NOMO-1 treated with dmso at 0.1 percent for 144 hours (cell line): ENCODE results near the gene NF2.

Experiments used
- DNase-seq: peaks from one replicate; lab custom pipeline; 2025; ENCODE audit not compliant: unreplicated experiment; lab: John Stamatoyannopoulos, UW

Gene NF2

DNA sequence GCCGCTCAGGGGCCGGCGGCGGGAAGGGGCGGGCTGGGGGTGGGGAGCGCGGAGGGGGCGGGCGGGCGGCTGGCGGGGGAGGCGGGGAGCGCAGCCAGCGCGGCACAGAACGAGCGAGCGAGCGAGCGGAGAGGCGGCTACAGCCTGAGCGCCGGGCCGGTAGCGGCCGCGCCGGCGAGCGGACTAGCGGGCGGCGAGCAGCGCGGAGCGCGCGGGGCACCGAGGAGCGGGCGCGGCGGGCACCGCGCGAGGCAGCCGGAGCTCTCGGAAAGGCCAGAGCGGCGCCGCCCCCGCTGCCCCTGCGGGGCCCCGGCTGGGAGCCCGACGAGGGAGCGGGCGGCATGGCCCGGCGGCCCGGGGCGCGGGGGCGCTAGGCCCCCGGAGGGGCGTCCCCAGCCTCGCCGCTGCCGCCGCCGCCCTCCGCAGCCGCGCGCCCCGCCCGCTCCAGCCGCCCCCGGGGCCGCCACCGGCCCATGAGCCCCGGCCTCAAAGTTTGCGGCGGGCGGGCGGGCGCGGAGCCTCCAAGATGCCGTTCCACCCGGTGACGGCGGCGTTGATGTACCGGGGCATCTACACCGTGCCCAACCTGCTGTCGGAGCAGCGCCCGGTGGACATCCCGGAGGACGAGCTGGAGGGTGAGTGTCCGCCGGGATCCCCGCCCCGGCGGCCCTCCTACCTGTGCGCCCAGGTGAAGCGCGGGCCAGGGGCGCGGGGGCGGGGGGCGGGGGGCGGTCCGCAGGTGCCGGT, 116.6 kb downstream of the NF2 start, which contains the start of gene CABP7:
CABP7 (plus strand) TSS at position 105 of the 747 bp plus-strand sequence; CDS start at position 527, 422 bp downstream.
- DNase-seq: no peak

DNA sequence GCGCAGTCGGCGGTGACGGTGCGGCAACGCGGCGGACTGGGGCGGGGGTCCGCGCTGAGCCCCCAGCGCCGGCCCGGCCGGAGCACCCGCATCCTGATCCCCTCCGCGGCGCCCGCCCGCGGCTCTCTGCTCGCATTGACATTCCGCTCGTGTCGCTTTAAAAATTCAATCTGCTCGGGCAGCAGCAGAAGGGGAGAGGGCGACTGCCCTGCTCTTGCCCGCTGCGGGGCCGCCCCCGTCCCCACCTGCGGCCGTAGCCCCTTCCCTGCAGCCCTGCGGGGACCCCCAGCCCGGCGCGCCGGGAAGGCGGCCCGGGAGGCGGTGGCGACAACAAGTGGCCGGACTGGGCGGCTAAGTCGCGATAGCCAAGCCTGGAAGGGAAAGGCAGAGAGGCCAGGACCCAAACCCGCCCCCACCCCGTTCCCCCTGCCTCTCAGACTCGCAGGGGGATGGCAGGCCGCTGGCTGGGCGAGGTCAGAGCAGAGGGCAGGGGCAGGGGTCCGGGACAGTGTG, 117.4 kb downstream of the NF2 start:
- DNase-seq: no peak

DNA sequence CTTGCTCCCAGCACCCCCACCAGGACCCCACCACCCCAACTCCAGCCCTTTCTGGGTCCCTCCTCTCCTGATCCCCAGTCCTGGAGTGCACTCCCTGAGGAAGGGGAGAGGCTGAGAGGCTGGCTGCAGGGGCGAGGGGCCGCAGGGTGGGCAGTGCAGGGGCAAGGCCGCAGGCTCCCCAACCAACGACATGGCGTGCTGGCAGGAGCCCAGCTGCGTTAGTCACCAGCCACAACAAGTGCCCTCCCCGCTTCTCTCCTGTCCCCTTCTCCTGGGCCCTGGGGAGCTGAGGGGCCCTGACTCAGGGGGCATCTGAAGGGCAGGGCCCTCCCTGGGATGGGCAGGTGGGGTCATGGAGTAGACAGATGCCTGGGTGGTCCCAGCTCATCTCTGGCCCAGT, 118.7 kb downstream of the NF2 start:
- DNase-seq: no peak

DNA sequence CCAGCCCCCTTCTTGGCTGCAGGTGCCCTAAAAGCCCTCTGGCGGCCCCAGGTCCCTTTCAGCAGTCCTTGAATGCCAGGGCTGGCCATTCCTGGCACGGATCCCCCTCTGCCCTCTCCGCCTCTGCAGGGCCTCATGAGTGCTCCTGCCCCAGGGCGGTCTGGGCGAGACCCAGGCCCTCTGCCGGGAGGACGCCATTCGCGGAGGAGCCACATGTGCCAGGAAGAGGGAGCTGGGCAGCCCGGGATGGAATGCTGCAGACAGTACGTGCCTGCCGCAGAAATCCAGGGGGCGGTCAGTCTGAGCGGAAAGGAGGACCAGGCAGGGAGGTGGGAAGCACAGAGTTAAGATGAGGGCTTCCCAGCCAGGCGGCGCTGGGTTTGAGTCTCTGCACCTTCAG, 119.2 kb downstream of the NF2 start:
- no peak for DNase-seq

DNA sequence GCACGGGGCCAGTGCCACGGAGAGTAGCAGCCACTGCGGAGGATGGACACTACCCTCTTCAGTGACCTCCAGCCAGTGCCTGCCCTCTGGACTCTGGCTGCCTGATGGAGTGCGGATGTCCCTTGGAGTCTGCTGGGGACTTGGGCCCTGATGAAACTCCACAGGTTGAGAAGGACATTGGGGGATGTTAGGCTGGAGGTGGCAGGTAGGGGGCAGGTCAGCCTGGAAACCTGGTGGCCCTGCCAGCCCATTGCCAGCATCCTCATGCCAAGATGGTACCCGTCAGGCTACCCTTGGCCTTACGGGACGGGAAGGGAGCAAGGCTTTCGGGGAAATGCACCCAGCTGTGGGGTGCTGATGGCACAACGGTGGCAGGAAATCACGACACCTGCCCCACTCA, 120.3 kb downstream of the NF2 start:
- DNase-seq: no peak

DNA sequence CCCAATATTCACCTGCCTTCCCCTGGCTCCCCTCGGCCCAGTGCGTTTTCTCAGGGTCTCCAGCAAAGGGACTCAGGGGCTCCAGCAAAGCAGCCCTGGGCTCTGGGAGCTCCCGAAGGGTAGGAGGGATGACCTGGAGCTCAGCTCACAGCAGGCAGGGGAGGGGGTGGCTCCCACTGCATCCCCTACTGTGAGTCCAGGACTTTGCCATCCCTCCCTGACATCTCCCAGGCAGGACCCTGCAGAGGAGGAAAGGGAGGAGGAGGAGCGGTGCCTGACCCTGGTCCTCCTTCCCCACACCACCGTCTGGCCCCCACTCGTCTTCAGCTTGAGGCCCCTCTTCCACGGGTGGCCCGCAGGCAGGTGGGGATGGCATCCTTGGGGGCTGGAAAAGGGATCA, 121.4 kb downstream of the NF2 start:
- no peak for DNase-seq

DNA sequence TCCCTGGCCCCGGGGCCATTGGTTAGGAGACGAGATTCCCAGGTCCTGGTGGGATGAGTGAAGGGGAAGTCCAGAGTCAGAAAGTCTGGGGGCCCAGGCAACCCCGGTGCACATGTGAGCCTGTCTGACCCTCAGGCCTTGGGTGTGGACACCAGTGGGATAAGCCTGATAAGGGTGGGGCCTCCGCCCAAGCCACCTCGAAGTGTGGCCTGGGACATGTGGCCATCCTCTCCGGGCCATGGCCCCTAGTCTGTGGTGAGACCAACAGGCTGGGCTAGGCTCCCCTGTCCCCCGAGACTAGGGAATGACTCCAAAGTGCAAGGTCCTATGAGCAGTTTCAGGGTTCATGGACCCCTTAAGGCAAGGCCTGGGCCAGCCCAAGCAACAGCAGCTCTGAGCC, 122.7 kb downstream of the NF2 start:
- DNase-seq: no peak

DNA sequence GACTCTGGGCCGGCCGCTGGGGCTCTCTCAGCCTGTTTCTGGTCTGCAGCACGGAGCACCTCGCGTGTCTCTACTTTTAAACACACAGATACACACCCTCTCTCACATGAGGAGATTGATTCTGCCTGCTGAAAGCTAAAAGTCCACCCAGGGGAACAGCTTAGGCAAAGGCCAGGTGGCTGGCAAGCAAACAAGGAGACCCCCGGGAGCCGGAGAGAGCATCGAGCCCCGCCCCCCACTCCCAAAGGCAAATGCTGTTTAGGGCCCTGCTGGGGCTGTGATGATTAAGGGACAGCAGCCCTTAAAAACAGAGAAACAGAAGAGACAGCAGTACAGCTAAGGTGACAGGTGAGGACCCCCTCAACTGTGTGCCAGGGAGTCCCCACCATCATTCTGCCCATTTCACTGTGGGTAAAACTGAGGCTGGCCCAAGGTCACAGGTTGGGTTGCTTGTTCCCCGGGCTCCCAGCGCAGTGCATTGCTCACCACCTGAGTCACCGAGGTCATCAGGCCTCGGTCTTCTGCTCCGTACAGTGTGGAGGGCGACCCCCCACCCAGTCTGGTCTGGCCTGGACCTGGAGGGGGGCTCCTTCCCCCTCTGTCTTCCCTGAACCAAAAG, 123.2 kb downstream of the NF2 start:
- no peak for DNase-seq

DNA sequence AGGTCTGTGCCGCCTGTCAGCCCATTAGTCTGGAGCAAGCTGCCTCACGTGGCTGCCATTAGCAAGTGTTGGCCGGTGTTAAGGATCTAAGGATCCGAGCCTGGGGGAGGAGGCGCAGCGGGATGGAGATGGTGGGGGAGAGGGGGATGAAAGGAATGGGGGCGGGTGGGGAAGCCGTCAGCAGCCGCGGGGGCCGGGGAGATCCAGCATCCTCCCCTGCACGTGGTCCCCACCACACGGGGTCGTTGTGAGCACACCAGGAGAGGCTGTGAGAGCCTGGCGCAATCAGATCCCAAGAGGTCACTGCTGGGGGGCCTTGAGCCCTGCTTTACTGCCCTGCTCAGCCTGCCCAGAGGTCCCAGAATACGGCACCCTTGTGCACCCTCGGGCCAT, 123.7 kb downstream of the NF2 start:
- DNase-seq: no peak

DNA sequence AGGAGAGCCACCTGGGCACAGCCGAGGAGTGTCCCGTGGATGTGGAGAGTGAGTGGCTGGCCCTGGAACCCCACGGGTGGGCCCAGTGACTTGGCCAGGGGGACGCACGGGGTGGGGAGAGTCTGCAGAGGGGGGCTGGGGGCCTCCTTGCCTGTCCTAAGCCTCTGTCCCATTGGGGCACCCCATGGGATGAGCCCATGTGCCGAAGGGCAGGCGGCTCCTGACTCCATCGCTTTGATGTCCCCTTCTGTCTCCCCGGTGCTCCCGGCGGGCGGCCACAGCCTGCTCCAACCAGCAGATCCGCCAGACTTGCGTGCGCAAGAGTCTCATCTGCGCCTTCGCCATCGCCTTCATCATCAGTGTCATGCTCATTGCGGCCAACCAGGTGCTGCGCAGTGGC, 125.7 kb downstream of the NF2 start:
- DNase-seq: no peak

DNA sequence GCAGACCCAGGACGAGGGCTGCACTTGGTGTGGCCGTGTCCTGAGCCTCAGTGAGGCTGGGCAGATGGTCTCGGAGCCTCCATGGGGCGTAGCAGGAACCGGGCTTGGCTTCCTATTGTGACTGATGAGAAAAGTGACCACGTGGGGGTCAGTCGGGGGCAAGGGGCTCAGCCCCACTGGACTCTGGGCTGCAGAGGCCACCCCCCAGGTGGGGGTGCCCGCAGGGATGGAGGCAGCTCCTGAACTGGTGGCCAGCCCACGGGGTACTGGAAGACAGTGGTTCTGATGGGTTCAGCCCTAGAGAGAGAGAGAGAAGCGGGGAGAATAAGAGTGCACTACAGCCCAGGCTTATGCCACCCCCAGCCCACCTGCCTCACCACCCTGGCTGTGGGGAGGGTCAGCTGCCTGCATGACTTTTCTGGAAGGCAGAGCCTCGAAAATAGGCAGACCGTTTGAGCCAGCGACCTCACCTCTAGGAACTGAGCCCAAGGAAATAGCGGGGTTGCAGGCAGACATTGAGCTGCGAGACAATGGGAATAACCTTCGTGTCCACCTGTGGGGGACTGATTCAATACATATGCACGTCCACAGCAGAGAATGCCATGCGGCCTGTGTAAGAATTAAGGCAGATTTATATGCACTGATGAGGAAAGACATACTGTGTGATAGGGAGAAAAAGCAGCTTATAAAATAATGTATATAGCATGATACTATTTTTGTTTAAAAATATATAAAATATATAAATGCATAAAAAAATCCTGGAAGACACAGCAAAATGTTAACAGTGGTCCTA, 127.8 kb downstream of the NF2 start:
- DNase-seq: no peak

DNA sequence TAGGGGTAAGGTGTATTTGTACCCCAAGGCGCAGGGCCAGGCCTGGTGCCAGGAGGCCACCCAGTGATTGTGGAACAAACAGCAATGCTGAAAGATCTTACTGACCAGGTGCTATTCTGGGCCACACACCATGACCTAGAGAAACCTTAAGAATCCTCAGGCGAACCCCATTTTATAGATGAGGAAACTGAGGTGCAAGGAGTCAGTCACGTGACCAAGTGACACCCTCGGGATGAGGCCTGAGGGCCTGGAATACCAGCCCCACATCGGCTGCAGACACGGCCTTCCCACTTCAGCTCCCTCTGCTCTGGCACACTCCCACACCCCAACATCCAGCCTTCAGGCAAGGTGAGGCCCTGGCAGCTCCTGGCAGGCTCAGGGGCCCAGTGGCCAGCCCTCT, 129.4 kb downstream of the NF2 start:
- DNase-seq: no peak

DNA sequence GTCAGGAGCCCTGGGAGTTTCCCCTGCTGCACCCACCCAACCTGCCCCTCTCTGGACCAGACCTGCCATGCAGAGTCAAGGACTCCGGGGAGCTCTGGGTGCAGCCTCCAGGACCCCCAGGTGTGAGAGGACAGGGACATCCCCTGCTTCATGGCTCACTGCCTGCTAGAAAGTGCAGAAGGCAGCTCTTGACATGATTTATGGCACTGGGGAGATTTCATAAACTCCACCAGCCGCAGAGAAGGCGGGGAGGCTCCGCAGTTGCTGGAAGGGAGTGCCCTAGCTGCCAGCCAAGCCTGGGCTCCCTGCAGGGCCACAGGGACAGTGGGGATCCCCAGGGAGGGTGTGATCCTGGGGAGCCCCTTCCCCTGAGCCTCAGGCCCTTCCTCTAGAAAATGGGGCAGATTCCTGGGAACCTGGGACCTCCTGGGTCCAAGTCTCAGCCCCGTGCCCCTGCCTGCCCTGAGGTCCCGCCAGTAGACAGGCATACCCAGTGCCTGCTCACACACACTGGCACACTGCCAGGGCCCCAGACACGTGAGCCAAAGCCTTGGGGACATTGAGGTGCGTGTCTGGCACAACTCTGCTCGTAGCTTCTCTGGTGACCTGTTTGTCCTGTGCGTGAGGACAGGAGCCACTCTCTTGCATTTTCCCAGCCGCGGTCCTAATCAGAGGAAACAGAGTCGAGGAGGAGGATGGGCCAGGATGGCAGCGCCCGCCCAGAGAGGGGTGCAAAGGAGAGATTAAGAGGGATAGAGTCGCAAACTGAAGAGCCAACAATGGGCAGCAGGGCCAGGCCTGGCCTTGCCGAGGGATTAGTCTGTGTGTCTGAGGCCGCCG, 130.1 kb downstream of the NF2 start:
- peak; percentile 70 for DNase-seq

DNA sequence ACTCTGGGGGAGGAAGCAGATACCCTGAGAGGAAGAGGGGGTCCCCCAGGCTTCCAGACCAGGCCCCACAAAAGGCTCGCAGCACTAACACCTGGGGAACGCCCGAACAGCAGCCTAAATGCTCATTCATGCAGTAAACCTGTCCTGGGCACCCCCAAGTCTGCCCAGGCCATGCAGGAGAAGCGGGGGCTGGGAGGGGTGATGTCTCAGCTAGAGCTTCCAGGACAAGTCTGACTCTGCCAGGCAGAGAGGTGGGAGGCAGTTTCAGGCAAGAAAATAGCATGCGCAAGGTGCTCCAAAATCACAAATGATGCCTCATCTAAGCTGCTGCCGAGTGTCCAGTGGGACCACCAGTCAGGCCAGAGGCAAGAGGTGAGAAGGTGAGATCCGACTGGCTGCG, 131.0 kb downstream of the NF2 start:
- no peak for DNase-seq

DNA sequence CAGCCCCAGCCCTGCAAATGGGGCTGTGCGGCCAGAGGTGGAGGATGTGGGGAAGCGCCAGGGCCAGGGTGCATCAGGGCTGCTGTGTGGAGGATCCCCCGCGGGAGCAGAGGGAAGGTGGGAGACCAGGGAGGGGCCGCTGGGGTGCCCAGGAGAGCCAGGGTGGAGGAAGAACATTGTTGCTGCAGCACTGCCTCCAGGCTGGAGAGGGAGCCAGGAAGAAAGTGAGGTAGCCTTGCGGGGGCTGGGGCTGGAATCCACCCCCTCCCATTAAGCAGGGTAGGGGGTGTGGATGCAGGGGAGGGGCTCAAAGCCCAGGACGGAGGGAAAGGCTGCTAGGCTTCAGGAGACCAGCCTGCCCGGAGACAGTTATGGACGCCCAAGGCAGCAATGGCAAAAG, 131.4 kb downstream of the NF2 start:
- no peak for DNase-seq

DNA sequence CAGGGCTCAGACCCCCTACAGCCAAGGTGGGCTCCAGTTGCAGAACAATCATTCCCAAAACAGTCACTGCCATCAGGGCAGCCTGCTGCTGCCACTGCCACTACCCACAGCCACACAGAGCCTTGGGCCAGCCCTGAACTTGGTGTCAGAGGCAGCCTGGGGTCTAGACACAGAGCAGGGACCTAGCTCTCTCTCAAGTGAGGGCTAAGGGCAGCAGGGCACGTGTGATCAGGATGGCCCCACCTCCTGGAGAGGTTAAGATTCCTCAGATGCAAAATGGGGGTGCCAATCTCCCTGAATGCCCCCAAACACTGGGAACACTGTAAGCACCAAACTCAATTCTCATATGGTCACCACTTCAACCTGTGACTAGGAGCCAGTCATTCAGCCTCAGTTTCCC, 132.0 kb downstream of the NF2 start:
- DNase-seq: no peak

DNA sequence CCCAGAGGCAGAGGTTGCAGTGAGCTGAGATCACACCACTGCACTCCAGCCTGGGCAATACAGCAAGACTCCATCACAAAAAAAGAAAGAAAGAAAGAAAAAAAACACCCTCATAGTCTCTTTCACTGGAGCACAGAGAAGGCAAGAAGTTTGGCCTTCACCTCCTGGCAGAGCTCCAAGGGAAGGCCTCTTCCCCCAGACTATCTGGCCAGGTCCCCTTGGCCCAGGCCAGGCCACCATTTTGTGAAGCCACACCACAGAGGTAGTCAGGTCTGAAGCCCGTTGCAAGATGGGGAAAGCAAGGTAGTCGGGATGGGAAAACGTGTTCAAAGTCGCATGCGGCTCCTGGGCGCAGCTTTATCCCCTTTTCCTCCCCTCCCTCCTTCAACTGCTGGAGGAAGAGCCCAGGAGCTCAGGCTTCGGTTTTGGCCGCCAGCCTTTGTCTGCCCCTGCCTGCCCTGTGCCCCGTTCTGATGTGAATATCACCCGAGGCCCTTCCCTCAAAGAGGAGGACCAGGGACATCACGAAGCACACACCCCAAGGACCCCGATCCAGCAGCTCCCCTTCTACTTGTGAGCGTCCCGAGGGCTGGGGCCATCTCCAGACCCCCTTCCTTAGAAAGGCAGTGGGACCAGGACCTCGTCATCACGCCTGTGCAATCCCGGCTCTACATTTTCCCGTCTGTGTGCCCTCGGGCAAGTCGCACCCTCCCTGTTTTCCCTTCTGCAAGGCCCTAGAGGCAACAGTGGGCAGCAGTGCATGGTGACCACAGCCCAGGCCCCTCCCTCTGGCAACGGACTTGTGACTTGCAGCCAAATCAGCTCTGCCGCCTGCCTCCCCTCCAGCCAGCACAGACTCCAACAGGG, 134.1 kb downstream of the NF2 start:
- no peak for DNase-seq

DNA sequence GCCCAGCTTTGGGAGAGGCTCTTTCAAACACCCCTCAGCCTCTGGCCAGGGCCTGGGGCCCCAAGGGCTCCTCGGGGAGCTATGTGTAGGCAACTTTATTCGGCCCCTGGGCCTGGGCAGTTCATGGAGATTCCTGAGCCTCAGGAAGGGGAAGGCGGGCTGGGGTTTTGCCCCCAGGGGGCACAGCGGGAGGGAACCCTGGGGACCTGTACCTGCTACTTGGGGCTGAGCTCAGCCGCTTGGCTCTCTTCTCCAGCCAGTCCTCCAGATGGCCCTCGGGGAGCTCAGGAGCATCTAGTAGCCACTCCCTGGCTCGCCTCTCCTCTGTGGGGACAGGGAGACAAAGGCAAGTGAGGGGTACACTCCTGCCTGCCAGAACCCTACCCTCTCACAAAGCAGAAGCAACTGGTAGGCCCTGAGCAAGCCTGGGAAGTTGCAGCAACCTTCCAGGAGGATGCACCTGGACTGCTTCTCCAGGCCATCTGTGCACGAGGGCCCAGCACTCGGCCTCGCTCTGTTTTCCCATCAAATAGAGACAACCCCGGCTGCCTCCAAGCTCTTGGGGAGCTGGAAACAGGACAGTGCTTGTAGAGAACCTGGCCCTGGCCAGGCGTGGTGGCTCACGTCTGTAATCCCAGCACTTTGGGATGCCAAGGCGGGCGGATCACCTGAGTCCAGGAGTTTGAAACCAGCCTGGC, 134.8 kb downstream of the NF2 start:
- DNase-seq: no peak

DNA sequence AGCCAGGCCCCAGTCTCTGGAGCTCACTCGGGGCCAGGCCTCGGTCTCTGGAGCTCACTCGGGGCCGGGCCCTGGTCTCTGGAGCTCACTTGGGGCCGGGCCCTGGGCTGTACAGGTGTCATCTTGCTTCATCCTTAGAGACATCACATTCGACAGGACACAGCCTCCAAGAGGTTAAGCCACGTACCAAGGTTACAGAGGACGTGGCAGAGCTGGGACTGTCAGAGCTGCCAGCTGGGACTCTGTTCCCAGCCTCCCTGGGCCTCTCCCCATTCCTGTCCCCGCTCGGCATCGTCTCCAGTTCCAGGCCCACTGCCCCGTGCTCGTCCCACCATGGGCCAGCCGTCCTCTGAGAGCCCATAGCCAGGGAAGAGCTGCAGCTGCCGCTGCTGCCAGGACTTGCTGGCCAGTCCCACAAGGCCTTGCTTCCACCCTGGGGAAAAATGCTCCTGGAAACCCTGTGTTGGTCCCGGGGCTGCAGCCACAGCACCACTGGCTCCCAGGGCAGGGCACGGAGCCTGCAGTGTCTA, 136.0 kb downstream of the NF2 start:
- no peak for DNase-seq
